Panc1 (cell line): Measurements from ENCODE around the gene S100A6.

Source experiments
- CTCF ChIP-seq: fragments of 450-650 bp; IDR thresholded peaks from 2 replicates; pipeline ENCODE4 v1.5.1; 2017; ENCODE audit warnings: mild to moderate bottlenecking
- POLR2AphosphoS5 ChIP-seq: IDR thresholded peaks from 2 replicates; pipeline ENCODE4 v1.6.1; 2012; ENCODE audit warnings: mild to moderate bottlenecking, low read depth, low read length, moderate library complexity
- REST ChIP-seq, 2 experiments: IDR thresholded peaks; 2 replicates each; pipeline ENCODE4 v1.6.1; 2011 to 2012; ENCODE audit warnings: low read depth in 2 of 2, control low read depth in 1 of 2, low read length in 1 of 2, mild to moderate bottlenecking in 1 of 2, moderate library complexity in 1 of 2; ENCODE audit not compliant: insufficient read depth in 1 of 2
- SIN3A ChIP-seq: IDR thresholded peaks from 2 replicates; pipeline ENCODE4 v1.6.1; 2012; ENCODE audit warnings: low read depth, mild to moderate bottlenecking, low read length, moderate library complexity, borderline replicate concordance; ENCODE audit not compliant: insufficient read depth
- TCF7L2 ChIP-seq: IDR thresholded peaks from 2 replicates; pipeline ENCODE4 v1.6.1; 2011; ENCODE audit warnings: mild to moderate bottlenecking, low read depth, low read length, inconsistent platforms

- no peak for TF ChIP-seq CTCF
- TF ChIP-seq POLR2AphosphoS5 = no peak
- TF ChIP-seq REST (IDR thresholded peaks at IDR 0.05; ENCODE audit: insufficient read depth in 1 of 2, low read depth in 2 of 2, low read length in 1 of 2) = no peak
- TF ChIP-seq SIN3A = no peak
- TF ChIP-seq TCF7L2 = no peak
Measured at GRCh38 chr1:153503766-153504165, 32.0 kb downstream of the S100A6 start.
